GM18507 (cell line): ENCODE data around the gene PLPP6.
A peak's percentile ranks its signal among the peaks of the same experiment; 100 is the strongest.

Source experiments
- DNase-seq: peaks from one replicate; pipeline ENCODE4 v3.0.0; 2011; ENCODE audit warnings: low read depth; ENCODE audit not compliant: insufficient read length; ENCODE audit errors: extremely low spot score
- FAIRE-seq: peaks from 2 replicates; lab custom pipeline; 2011; peaks lifted over from hg19 to GRCh38; lab: Jason Lieb, UNC

The PLPP6 gene

GRCh38 chr9:4689021-4689420 is 26.9 kb downstream of the PLPP6 start:
- no peak for DNase-seq
- FAIRE-seq, result no peak

DNA sequence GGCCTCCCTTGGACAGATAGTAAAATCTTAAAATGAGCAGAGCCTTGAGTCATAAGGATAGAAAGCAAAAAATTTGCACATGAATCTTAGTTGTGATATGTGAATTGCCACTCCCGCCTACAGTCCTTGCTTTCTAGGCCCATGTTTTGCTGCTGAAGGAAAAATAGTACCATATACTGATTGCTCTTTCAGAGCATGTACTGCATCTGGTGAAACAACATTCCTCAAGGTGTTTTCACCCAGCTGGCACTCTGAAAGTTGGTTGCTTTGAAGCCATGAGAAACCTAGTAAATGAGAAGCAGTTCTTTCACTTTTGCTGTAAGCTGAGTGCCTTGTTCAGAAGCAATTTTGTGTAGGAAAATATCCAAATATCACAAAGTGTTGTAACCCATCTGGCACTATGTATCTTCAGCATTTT is 27.6 kb downstream of the PLPP6 start:
- DNase-seq (no peak), FAIRE-seq (peak; percentile 75)

DNA sequence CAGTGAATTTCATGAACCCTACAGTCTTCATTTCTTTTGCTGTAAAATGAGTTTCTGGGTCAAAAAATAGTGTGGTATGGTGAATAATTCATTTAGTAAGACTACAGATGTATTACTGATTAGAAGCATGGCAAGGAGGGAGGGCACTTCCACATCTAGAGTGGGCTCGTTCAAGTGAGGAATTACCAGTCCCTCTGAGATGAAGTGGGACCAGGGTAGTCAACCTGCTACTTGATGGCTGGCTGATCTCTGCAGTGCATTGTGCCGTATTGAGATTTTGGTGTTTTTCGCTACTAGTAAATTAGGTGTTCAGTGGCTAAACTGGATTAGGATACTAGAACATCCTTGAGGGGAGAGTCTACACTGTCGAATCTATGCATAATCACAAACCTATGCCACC is 28.1 kb downstream of the PLPP6 start:
- DNase-seq (no peak), FAIRE-seq (peak; percentile 50)

GRCh38 chr9:4691795-4692194 is 29.7 kb downstream of the PLPP6 start:
- DNase-seq, result no peak
- no peak for FAIRE-seq

DNA sequence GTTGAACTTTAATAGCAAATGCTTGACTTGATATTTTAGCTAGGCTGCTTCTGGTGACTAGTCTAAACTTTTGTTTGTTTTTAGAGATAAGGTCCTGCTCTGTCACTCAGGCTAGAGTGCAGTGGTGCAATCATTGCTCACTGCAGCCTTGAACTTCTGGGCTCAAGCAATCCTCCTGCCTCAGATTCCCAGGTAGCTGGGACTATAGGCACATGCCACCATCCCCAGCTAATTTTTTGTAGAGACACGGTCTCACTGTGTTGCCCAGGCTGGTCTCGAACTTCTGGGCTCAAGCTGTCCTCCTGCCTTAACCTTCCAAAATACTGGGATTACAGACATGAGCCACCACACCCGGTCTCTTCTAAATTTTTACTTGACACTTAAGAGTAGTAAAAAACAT is 38.0 kb downstream of the PLPP6 start:
- FAIRE-seq (no peak), DNase-seq (no peak)

DNA sequence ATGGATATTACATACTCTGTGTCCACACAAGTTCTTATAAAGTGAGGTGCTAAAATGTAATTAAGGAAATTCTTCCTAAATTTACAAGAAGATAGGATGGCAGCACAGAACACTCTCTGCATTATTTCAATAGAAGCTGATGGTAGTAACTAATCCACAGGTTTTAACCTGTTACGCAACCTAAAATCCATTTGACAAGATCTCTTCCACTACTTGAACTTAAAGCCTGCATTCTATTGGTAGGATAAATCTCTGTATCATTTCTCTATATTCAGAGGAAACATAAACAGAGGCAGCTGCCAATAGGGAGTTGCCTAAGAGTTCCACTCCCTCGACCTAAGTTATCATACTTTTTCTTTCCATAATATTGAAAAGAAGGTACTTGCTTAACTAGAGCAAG is 38.8 kb downstream of the PLPP6 start:
- DNase-seq, result no peak
- FAIRE-seq, result no peak

DNA sequence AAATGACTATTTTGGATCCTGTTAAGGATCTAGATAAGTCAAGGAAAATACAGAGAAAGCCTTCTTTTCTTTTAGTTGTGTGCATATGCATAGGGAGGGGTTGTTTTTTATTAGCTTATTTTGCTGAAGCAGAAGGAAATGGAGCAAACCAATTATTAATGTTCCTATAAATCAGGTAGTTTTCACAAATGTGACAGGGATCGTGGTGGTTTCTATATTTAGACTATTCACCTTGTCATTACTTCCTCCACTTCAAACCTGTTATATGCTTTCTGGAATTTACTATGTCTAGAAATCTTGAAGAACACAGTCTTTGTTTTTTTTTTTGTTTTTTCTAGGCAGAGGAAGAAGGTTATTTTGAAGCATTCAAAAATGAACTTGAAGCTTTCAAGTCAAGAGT is 39.4 kb downstream of the PLPP6 start:
- DNase-seq, result no peak
- no peak for FAIRE-seq

- FAIRE-seq (no peak), DNase-seq (no peak)
Measured at GRCh38 chr9:4704129-4704528, 42.0 kb downstream of the PLPP6 start.

DNA sequence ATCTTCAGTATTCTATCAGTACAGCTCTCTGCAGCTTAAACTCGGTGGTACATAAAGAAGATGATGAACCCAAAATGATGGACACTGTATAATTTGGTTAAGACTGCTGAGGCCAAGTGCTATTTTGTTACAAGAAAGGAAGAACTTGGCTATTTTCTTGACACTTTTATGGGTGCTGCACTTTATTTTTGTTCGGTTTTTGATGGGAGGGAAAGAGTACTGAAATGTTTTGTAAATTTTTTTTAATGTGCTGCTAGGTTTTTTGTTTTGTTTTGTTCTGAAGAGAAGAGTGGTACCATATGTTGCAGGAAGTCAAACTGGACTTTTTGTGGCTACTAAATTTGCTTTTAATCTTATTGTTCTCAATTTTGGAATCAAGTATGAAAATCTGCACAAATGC is 43.9 kb downstream of the PLPP6 start:
- FAIRE-seq (no peak), DNase-seq (no peak)

DNA sequence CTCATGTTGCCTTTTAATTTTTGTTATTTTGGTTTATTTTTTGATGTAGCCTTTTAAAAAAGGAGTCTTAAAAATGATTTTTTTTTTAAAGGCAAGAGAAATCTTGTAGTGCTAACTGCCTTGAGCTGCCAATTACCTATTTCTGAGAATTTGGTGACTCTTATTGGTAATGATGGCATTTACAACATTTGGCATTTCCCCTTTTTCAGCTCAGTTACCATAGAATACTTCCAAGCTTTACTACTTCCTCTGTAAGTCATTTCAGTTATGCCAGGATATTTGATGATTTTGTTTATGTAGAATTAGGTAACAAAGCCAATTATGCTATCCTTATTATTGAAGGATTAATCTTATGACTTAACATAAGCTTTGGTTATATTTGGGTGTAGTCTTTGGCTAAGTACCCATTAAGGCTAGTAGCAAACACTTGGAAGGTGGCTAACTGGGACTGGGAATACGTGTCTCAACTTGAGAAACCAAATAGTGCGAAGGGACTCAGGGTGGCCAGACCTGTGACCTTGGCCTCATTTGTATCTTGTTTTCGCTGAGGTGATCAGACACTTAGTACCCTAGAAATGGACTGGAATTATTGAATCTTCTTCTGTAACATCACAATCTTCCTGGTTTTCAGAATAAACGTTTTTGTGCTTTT is 45.0 kb downstream of the PLPP6 start:
- FAIRE-seq (peak; percentile 5), DNase-seq (no peak)

- DNase-seq (no peak), FAIRE-seq (no peak)
Measured at GRCh38 chr9:4709380-4709779, 47.3 kb downstream of the PLPP6 start.

DNA sequence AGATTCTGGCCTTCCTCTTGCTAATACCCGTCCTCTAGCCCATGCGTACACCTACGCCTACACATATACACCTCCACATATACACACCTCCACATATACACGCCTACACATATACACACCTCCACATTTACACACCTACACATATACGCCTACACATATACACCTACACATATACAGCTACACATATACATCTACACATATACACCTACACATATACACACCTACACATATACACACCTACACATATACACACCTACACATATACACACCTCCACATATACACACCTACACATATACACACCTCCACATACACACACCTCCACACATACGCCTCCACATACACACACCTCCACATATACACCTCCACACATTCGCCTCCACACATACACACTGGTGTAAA is 51.8 kb downstream of the PLPP6 start:
- peak; percentile 80 for FAIRE-seq
- DNase-seq, result no peak

GRCh38 chr9:4714266-4715016 is 52.3 kb downstream of the PLPP6 start:
- DNase-seq (no peak), FAIRE-seq (no peak)
